ENCODE measurements around the gene PPP2R2D.

PPP2R2D gene

DNA sequence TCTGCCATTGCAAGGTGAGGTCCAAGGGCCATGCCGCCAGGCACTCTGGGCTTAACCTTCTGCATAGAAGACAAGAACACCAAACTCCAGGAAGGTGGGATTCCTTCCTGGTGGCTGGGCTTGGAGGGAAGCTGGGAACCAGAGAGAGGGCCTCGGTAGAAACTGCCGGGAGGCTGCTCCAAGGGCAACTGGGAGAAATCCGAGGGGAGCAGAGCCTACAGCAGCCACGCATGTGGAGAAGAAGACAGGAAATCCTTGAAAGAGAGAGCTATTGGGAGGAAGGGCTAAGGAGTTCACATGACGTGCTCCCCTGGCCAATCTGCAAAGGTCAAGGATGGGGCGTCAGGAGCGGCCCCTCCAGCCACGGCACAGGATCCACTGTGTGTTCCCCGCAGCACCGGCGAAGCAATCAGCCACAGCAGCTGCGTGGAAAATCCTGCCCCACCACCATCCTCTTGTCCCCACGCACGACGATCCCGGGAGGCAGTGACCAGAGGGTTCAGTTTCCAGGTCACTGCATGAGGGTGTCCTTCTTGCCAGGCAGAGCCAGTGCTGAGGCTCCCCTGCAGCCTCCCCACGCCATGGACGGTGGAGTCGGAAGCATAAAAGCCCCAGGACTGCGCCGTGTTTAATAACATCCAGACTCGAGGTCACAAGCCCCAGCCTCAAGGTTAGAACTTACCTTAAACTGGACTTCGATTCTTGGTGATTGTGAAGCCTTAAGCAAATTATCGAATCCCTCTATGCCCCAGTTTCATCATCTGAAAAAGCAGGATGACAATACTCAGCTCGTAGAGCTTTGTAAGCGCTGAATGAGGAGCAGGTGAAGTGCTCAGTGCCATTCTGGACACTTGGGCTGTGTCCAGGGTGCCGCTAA is 8.6 kb upstream of the PPP2R2D start:
- no peak overlapping the region for H3K27ac ChIP-seq (ENCODE audit: low read depth, low read length)
- H3K4me1 ChIP-seq (ENCODE audit: insufficient read depth, low read length), result peaks cover 4% of the 10 kb centered on the region; the same call in 1 of the 2 replicates
- 89% methylated on average over 28 of the region's 28 CpGs for WGBS
- H3K27me3 ChIP-seq (ENCODE audit: insufficient read depth, low read length), result no peaks in the 10 kb centered on the region; the same call in 1 of the 2 replicates
- no peaks in the 10 kb centered on the region for H3K36me3 ChIP-seq (ENCODE audit: insufficient read depth, low read length)
- no peak overlapping the region for H3K9ac ChIP-seq (ENCODE audit: low read depth, low read length)
- H3K4me3 ChIP-seq (ENCODE audit: low read length), result no peak overlapping the region
- no peaks in the 10 kb centered on the region for H3K9me3 ChIP-seq (ENCODE audit: insufficient read depth, low read depth, low read length)

DNA sequence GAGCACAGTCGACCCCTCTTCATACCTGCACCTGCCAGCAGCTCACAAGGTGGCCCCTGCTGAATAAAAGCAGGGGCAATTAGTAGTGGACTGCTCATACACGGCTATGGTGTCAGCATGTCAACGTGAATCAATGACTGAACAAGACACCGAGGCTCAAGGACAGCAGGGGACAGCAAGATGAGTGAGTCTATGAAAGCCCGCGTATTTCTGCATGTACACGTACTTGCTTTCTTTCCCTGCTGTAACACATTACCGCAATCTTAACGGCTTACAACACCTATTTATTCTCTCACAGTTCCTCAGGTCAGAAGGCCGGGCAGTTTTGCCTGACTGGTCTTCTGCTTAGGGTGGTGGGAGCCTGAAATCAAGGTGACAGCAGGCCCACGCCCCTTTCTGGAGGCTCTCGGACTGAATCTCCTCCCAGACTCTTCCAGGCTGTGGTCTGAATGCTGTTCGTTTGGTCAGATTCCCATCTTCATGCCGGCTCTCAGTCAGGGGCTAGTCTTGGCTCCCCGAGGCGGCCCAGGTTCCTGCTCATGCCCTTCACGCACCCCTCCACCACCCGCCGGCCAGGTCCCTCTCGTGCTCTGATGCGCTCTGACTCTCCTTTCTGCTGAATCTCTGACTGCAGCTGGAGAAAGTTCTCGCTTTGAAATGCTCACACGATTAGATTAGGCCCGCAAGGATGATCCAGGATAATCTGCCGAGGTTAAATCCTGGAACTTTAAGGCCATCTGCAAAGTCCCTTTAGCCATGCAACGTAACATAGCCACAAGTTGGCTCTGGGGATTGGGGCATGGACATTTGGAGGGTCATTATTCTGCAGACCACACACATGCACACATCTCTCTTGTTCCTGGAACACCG is 7.8 kb upstream of the PPP2R2D start:
- WGBS, result 90% methylated on average over 26 of the region's 27 CpGs
- Histone ChIP-seq H3K4me1 (ENCODE audit: insufficient read depth, low read length) (peaks cover 4% of the 10 kb centered on the region; the same call in 1 of the 2 replicates), H3K4me3 (ENCODE audit: low read length) (no peak overlapping the region)

DNA sequence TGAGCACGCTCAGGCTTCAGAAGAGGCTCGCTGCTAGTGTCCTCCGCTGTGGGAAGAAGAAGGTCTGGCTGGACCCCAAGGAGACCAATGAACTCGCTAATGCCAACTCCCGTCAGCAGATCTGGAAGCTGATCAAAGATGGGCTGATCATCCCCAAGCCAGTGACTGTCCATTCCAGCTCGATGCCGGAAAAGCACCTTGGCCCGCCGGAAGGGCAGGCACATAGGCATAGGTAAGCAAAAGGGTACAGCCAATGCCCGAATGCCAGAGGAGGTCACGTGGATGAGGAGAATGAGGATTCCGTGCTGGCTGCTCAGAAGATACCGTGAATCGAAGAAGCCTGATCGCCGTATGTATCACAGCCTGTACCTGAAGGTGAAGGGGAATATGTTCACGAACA is 5.7 kb upstream of the PPP2R2D start:
- H3K4me1 ChIP-seq (ENCODE audit: insufficient read depth, low read length), result peaks cover 4% of the 10 kb centered on the region; the same call in 1 of the 2 replicates
- WGBS, result 96% methylated on average over 17 of the region's 17 CpGs

More for the DNA sequence above, 7.8 kb upstream of the PPP2R2D start:
- Histone ChIP-seq H3K9me3 (ENCODE audit: insufficient read depth, low read depth, low read length) (no peaks in the 10 kb centered on the region), H3K36me3 (ENCODE audit: insufficient read depth, low read length) (no peaks in the 10 kb centered on the region), H3K27me3 (ENCODE audit: insufficient read depth, low read length) (no peaks in the 10 kb centered on the region; the same call in 1 of the 2 replicates), H3K9ac (ENCODE audit: low read depth, low read length) (no peak overlapping the region), H3K27ac (ENCODE audit: low read depth, low read length) (no peak overlapping the region)

DNA sequence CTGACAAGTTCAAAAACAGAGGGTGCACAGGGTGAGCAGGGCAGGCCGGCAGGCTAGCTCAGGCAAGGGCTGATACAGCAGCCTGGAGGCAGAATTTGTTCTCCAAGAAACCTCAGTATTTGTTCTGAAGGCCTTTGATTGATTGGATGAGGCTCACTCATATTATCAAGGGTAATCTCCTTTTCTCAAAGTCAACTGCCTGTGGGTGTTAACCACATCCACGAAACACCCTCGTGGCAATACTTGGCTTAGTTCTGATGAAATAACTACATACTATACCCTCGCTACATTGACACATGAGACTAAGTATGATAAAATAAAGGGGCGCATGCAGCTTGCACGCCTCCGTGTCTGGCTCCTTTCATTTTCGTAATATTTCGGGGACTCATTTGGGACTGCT is 4.4 kb upstream of the PPP2R2D start:
- Histone ChIP-seq H3K27ac (ENCODE audit: low read depth, low read length) (no peak overlapping the region), H3K9ac (ENCODE audit: low read depth, low read length) (no peak overlapping the region), H3K4me1 (ENCODE audit: insufficient read depth, low read length) (no peaks in the 10 kb centered on the region), H3K36me3 (ENCODE audit: insufficient read depth, low read length) (no peaks in the 10 kb centered on the region), H3K9me3 (ENCODE audit: insufficient read depth, low read depth, low read length) (no peaks in the 10 kb centered on the region), H3K4me3 (ENCODE audit: low read length) (no peak overlapping the region), H3K27me3 (ENCODE audit: insufficient read depth, low read length) (peaks cover 13% of the 10 kb centered on the region)
- 95% methylated on average over 9 of the region's 9 CpGs for WGBS

More for the DNA sequence above, 5.7 kb upstream of the PPP2R2D start:
- peaks cover 13% of the 10 kb centered on the region for H3K27me3 ChIP-seq (ENCODE audit: insufficient read depth, low read length)
- H3K9ac ChIP-seq (ENCODE audit: low read depth, low read length), result no peak overlapping the region
- H3K9me3 ChIP-seq (ENCODE audit: insufficient read depth, low read depth, low read length), result no peaks in the 10 kb centered on the region
- H3K4me3 ChIP-seq (ENCODE audit: low read length), result no peak overlapping the region
- no peak overlapping the region for H3K27ac ChIP-seq (ENCODE audit: low read depth, low read length)
- no peaks in the 10 kb centered on the region for H3K36me3 ChIP-seq (ENCODE audit: insufficient read depth, low read length)

DNA sequence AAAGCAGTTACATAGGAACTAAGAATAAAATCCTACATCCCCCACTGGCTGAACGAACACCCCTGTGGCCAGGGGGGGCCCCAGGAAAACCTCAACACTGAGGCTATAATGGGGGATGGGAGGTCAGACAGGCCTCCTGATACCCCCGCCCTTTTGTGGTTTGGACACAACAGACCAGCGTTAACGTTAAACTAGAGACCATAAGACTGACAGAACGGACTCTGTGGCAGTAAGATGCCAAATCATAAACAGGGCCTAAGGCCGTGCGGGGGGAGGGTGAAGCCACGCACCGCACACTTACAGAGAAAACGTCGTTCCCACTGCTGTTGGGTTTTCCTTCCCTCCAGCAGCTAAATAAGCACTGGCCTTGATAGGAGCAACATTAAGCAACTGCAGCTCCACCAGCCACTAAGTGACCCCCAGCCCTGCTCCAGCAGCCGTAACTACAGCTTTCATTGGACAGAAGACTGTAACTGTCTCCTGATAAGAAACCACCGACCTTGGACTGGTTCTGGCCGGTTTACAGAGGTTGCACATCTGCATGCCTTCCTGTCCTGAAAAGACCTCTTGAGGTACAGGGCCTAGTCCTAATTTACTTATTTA is 3.4 kb upstream of the PPP2R2D start:
- Histone ChIP-seq H3K4me1 (ENCODE audit: insufficient read depth, low read length) (peaks cover 6% of the 10 kb centered on the region), H3K27ac (ENCODE audit: low read depth, low read length) (no peak overlapping the region), H3K27me3 (ENCODE audit: insufficient read depth, low read length) (peaks cover 13% of the 10 kb centered on the region; the same call in 1 of the 2 replicates), H3K9me3 (ENCODE audit: insufficient read depth, low read depth, low read length) (no peaks in the 10 kb centered on the region), H3K4me3 (ENCODE audit: low read length) (no peak overlapping the region), H3K36me3 (ENCODE audit: insufficient read depth, low read length) (no peaks in the 10 kb centered on the region), H3K9ac (ENCODE audit: low read depth, low read length) (no peak overlapping the region)
- 86% methylated on average over 14 of the region's 14 CpGs for WGBS

DNA sequence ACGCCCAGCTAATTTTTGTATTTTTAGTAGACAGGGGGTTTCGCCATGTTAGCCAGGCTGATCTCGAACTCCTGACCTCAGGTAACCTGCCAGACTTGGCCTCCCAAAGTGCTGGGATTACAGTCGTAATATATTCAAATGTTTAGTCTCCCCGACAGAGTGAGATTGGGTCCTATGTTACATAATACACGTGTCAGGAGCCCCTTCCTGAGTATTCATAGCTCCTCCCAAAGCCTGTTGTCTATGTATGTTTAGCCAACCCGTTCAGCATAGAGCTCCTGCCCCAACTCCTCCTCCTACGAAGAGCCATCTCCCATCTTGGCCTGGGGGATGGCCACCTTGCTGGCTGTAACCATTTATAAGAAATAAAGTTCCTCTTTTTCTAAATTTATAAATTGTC is 2.7 kb upstream of the PPP2R2D start:
- peaks cover 11% of the 10 kb centered on the region for H3K4me1 ChIP-seq (ENCODE audit: insufficient read depth, low read length)
- no peaks in the 10 kb centered on the region for H3K9me3 ChIP-seq (ENCODE audit: insufficient read depth, low read depth, low read length)
- H3K4me3 ChIP-seq (ENCODE audit: low read length), result no peak overlapping the region
- H3K36me3 ChIP-seq (ENCODE audit: insufficient read depth, low read length), result peaks cover 5% of the 10 kb centered on the region; the same call in 1 of the 2 replicates
- H3K9ac ChIP-seq (ENCODE audit: low read depth, low read length), result no peak overlapping the region
- no peak overlapping the region for H3K27ac ChIP-seq (ENCODE audit: low read depth, low read length)
- H3K27me3 ChIP-seq (ENCODE audit: insufficient read depth, low read length), result peaks cover 13% of the 10 kb centered on the region; the same call in 1 of the 2 replicates
- 86% methylated on average over 8 of the region's 8 CpGs for whole genome bisulfite sequencing

DNA sequence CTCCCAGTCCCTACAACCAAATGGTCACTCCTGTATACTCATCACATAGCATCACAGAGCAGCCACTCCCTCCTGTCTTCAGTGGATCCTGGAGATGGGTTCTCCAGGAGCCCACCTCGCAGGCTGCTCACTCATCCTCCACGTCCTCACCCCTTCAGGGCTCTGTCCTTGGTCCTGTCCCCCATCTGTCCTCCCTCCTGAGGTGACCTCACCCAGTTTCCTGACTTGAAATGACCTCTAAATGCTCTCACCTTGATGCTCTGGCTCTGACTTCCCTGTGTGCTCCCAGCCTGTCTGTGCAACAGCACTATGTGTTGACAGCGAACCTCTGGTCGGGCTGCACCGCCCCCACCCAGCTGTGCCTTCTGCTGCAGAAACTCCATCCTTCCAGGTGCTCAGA is 2.1 kb upstream of the PPP2R2D start:
- Histone ChIP-seq H3K9me3 (ENCODE audit: insufficient read depth, low read depth, low read length) (no peaks in the 10 kb centered on the region), H3K27me3 (ENCODE audit: insufficient read depth, low read length) (peaks cover 13% of the 10 kb centered on the region; the same call in 1 of the 2 replicates), H3K4me1 (ENCODE audit: insufficient read depth, low read length) (peaks cover 11% of the 10 kb centered on the region), H3K9ac (ENCODE audit: low read depth, low read length) (no peak overlapping the region), H3K36me3 (ENCODE audit: insufficient read depth, low read length) (peaks cover 5% of the 10 kb centered on the region; the same call in 1 of the 2 replicates), H3K4me3 (ENCODE audit: low read length) (no peak overlapping the region), H3K27ac (ENCODE audit: low read depth, low read length) (no peak overlapping the region)
- WGBS, result 72% methylated on average over 5 of the region's 5 CpGs

DNA sequence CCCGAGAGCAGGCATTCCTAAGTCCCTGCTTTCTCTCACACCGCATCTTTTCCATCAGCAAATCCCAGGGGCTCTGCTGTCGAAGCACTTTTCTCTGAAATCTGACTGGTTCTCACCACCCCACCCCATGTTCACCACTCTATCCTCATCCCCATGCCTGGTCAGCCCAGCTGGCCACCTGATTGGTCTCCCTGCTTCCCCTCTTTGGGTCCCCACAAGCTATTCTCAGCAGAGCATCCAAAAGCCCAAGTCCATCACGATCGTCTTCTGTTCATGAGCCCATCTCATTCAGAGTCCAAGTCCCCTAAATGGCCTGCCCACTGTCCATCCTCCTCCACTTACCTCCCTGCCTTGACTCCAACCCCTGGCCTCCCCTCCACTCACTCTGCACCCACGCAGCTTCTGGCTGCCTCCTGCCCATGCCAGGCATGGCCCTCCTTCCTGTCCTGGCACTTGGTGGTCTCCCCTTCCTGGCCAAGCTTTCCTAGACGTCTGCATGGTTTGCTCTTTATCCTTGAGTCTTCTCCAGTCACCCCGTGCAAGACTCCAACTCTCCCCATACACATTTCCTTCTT is 1.6 kb upstream of the PPP2R2D start:
- Histone ChIP-seq H3K27ac (ENCODE audit: low read depth, low read length) (no peak overlapping the region), H3K9me3 (ENCODE audit: insufficient read depth, low read depth, low read length) (no peaks in the 10 kb centered on the region), H3K9ac (ENCODE audit: low read depth, low read length) (no peak overlapping the region), H3K4me1 (ENCODE audit: insufficient read depth, low read length) (peaks cover 11% of the 10 kb centered on the region), H3K27me3 (ENCODE audit: insufficient read depth, low read length) (peaks cover 13% of the 10 kb centered on the region; the same call in 1 of the 2 replicates), H3K4me3 (ENCODE audit: low read length) (no peak overlapping the region), H3K36me3 (ENCODE audit: insufficient read depth, low read length) (peaks cover 5% of the 10 kb centered on the region; the same call in 1 of the 2 replicates)
- 80% methylated on average over 8 of the region's 8 CpGs for WGBS

DNA sequence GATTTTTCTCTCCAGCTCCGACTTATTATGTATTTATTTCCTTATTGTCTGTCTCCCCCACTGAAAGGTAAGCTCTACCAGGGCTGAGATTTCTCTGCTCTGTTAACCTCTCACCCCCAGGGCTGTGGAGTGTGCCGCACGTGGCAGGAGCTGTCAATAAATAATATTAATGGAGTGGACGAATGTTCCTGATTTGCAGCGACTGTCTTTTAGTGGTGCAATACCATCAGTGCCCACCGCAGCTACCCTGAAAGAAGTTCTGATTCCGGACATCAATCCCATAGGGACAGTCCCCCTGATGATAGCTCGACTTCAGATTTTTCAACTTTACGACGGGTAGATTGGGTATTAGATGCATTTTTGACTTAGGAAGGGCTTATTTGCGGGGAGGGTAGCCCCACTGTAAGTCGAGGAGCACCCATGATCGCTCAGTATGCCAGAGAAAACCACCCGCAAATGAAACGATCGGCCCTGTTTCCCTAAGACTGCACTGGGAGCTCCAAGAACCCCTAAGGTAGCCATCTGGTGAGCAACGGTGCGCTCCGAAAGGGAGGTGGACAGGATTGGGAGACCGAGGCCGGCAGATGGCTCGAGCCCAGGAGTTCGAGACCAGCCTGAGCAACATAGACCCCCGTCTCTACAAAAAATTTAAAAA is 986 bp upstream of the PPP2R2D start:
- peaks cover 13% of the 10 kb centered on the region; the same call in 1 of the 2 replicates for H3K27me3 ChIP-seq (ENCODE audit: insufficient read depth, low read length)
- peaks cover 5% of the 10 kb centered on the region; the same call in 1 of the 2 replicates for H3K36me3 ChIP-seq (ENCODE audit: insufficient read depth, low read length)
- H3K27ac ChIP-seq (ENCODE audit: low read depth, low read length), result peak overlapping the region; percentile 73
- peak overlapping the region; percentile 93 for H3K4me3 ChIP-seq (ENCODE audit: low read length)
- peaks cover 15% of the 10 kb centered on the region for H3K4me1 ChIP-seq (ENCODE audit: insufficient read depth, low read length)
- 47% methylated on average over 23 of the region's 24 CpGs for WGBS
- H3K9ac ChIP-seq (ENCODE audit: low read depth, low read length), result peak overlapping the region; percentile 89
- H3K9me3 ChIP-seq (ENCODE audit: insufficient read depth, low read depth, low read length), result no peaks in the 10 kb centered on the region

Measured in HUES64 (cell line).